ENCODE data around the gene RYR2. TPM values are rescaled to one million over a fixed set of nuclear protein-coding genes. Genes with fewer than 3 reads are reported as not detected.

Gene RYR2
- total and polyA plus RNA-seq, 2 of the 8 experiments (the other 6 are each of a cell fraction or from before 2014, with no cell fraction given): 1.3 to 4.4 TPM

DNA sequence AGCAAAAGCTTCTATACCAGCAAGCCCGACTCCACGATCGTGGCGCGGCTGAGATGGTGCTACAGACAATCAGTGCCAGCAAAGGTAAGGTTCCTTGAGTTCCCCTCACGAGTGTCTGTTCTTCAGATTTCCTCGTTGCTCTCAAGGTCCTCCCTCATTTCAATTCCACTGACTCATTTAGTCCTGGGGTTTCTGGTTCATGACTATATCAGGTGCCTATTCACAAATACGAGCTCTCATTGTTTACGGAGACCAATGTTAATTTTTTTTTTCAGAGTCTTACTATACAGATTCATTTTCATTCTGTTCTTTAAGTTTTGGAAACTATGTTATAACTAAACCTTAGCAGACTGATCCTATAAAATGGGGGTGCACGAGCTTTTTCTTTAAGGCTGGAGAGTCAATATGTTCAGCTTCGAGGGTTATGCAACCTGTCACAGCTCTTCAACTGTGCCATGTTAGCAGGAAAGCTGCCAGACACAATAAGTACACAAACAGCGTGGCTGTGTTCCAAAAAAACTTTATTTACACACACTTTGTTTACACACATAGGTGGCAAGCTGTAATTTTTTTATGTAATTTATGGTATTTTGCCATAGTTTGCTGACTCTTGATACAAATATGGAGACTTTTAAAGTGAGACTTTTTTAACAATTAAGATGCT is 714.5 kb downstream of the RYR2 start (continued):
- TF ChIP-seq, protein P1, sequence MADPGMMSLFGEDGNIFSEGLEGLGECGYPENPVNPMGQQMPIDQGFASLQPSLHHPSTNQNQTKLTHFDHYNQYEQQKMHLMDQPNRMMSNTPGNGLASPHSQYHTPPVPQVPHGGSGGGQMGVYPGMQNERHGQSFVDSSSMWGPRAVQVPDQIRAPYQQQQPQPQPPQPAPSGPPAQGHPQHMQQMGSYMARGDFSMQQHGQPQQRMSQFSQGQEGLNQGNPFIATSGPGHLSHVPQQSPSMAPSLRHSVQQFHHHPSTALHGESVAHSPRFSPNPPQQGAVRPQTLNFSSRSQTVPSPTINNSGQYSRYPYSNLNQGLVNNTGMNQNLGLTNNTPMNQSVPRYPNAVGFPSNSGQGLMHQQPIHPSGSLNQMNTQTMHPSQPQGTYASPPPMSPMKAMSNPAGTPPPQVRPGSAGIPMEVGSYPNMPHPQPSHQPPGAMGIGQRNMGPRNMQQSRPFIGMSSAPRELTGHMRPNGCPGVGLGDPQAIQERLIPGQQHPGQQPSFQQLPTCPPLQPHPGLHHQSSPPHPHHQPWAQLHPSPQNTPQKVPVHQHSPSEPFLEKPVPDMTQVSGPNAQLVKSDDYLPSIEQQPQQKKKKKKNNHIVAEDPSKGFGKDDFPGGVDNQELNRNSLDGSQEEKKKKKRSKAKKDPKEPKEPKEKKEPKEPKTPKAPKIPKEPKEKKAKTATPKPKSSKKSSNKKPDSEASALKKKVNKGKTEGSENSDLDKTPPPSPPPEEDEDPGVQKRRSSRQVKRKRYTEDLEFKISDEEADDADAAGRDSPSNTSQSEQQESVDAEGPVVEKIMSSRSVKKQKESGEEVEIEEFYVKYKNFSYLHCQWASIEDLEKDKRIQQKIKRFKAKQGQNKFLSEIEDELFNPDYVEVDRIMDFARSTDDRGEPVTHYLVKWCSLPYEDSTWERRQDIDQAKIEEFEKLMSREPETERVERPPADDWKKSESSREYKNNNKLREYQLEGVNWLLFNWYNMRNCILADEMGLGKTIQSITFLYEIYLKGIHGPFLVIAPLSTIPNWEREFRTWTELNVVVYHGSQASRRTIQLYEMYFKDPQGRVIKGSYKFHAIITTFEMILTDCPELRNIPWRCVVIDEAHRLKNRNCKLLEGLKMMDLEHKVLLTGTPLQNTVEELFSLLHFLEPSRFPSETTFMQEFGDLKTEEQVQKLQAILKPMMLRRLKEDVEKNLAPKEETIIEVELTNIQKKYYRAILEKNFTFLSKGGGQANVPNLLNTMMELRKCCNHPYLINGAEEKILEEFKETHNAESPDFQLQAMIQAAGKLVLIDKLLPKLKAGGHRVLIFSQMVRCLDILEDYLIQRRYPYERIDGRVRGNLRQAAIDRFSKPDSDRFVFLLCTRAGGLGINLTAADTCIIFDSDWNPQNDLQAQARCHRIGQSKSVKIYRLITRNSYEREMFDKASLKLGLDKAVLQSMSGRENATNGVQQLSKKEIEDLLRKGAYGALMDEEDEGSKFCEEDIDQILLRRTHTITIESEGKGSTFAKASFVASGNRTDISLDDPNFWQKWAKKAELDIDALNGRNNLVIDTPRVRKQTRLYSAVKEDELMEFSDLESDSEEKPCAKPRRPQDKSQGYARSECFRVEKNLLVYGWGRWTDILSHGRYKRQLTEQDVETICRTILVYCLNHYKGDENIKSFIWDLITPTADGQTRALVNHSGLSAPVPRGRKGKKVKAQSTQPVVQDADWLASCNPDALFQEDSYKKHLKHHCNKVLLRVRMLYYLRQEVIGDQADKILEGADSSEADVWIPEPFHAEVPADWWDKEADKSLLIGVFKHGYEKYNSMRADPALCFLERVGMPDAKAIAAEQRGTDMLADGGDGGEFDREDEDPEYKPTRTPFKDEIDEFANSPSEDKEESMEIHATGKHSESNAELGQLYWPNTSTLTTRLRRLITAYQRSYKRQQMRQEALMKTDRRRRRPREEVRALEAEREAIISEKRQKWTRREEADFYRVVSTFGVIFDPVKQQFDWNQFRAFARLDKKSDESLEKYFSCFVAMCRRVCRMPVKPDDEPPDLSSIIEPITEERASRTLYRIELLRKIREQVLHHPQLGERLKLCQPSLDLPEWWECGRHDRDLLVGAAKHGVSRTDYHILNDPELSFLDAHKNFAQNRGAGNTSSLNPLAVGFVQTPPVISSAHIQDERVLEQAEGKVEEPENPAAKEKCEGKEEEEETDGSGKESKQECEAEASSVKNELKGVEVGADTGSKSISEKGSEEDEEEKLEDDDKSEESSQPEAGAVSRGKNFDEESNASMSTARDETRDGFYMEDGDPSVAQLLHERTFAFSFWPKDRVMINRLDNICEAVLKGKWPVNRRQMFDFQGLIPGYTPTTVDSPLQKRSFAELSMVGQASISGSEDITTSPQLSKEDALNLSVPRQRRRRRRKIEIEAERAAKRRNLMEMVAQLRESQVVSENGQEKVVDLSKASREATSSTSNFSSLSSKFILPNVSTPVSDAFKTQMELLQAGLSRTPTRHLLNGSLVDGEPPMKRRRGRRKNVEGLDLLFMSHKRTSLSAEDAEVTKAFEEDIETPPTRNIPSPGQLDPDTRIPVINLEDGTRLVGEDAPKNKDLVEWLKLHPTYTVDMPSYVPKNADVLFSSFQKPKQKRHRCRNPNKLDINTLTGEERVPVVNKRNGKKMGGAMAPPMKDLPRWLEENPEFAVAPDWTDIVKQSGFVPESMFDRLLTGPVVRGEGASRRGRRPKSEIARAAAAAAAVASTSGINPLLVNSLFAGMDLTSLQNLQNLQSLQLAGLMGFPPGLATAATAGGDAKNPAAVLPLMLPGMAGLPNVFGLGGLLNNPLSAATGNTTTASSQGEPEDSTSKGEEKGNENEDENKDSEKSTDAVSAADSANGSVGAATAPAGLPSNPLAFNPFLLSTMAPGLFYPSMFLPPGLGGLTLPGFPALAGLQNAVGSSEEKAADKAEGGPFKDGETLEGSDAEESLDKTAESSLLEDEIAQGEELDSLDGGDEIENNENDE (IDR thresholded peaks at IDR 0.05; ENCODE audit: insufficient replicate concordance, low read length): no peak
- TF ChIP-seq JUND (IDR thresholded peaks at IDR 0.05; ENCODE audit: low read length): no peak
- TF ChIP-seq RAD21 (IDR thresholded peaks at IDR 0.05 in 1 of 2, conservative IDR thresholded peaks at IDR 0.05 in 1 of 2; ENCODE audit: low read depth in 2 of 2, low read length in 2 of 2): no peak
- TF ChIP-seq MAFK (IDR thresholded peaks at IDR 0.05; ENCODE audit: low read depth, low read length): no peak
- no peak for TF ChIP-seq TEAD4 (IDR thresholded peaks at IDR 0.05; ENCODE audit: low read depth, low read length)
- no peak for TF ChIP-seq GTF2F1 (IDR thresholded peaks at IDR 0.05; ENCODE audit: borderline replicate concordance, low read depth, low read length)
- TF ChIP-seq HDAC6 (IDR thresholded peaks at IDR 0.05; ENCODE audit: low read depth, low read length): no peak
- no peak for TF ChIP-seq NANOG (IDR thresholded peaks at IDR 0.05; ENCODE audit: insufficient read depth, low read depth, low read length, poor library complexity, severe bottlenecking)
- TF ChIP-seq CTBP2 (IDR thresholded peaks at IDR 0.05; ENCODE audit: borderline replicate concordance, insufficient read depth, insufficient read length, low read length): no peak
- TF ChIP-seq SIX5 (IDR thresholded peaks at IDR 0.05; ENCODE audit: low read depth, low read length): no peak
